Measurements from ENCODE around the gene UBALD1.

Gene UBALD1

DNA sequence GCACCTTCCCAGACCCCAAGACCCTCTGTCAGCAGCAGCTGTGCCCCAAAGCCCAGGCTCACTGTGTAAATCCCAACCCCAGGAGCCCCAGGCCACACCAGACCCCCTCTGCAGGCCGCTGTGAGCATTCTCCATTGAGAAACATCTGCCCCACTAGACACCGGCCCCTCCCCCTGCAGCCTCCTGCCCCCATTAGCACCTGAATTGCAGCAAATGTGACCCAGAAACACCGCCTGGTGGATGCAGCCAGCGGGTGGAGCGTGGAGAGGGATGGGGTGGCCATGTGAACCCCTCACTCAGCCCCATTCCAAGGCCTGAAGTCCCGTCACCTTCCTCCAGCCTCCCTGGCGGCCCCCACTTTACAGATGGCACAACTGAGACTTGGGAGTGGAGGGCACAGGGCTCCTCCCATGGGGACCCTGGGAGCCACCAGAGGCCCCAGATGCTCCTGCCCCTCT, 2.2 kb downstream of the UBALD1 start:
- H3K4me3 ChIP-seq (ENCODE audit: low read length): peak overlapping the region; percentile 92
- peaks cover 12% of the 10 kb centered on the region for H3K36me3 ChIP-seq (ENCODE audit: control insufficient read depth, insufficient read depth, low read length, severe bottlenecking)
- peak overlapping the region; percentile 94 for H3K9ac ChIP-seq (ENCODE audit: low read length)
- H3K27me3 ChIP-seq (replicated peaks; ENCODE audit: control insufficient read depth, insufficient read depth, low read length): no peaks in the 10 kb centered on the region
- peak; percentile 15 for DNase-seq (ENCODE audit: low read depth)
- no peaks in the 10 kb centered on the region for H3K9me3 ChIP-seq (ENCODE audit: control insufficient read depth, low read length)
- peaks cover 38% of the 10 kb centered on the region for H3K4me1 ChIP-seq (ENCODE audit: control insufficient read depth, insufficient read depth, low read length)

DNA sequence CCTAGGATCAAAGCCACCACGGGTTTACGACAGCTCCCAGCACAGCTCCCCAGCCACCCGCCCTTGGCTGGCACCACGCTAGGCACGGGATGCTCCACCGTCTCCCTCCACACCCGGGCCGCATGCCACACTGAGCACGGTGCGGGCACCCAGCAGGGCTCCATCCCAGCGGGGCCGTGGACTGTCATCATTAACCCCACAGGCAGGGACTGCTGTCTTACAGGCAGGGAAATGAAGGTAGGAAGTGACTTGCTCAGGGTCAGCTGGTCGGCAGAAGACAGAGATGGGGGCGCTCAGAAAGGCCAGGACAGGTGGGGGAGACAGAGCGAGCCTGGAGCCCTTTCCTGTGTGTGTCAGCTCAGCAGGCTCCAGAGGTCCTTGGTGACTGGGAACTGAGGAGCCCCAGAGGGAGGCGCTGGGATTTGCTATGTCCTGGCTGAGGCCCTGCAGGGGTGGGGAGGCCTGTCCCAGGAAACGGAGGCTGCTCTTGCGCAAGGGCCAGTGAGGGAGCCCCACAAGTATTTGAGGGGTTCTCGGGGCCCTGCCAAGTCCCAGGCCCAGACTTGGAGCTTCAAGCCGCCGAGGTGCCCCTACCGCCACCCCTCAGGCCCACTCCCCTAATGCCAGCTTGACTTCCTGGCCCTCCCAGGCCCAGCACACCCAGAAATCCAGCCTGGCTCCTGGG, 3.2 kb downstream of the UBALD1 start:
- DNase-seq (ENCODE audit: low read depth): peak; percentile 68
- Histone ChIP-seq H3K36me3 (ENCODE audit: control insufficient read depth, insufficient read depth, low read length, severe bottlenecking) (peaks cover 14% of the 10 kb centered on the region), H3K9ac (ENCODE audit: low read length) (peak overlapping the region; percentile 15), H3K4me1 (ENCODE audit: control insufficient read depth, insufficient read depth, low read length) (peaks cover 32% of the 10 kb centered on the region), H3K9me3 (ENCODE audit: control insufficient read depth, low read length) (no peaks in the 10 kb centered on the region), H3K4me3 (ENCODE audit: low read length) (no peak overlapping the region), H3K27me3 (replicated peaks; ENCODE audit: control insufficient read depth, insufficient read depth, low read length) (no peaks in the 10 kb centered on the region)

DNA sequence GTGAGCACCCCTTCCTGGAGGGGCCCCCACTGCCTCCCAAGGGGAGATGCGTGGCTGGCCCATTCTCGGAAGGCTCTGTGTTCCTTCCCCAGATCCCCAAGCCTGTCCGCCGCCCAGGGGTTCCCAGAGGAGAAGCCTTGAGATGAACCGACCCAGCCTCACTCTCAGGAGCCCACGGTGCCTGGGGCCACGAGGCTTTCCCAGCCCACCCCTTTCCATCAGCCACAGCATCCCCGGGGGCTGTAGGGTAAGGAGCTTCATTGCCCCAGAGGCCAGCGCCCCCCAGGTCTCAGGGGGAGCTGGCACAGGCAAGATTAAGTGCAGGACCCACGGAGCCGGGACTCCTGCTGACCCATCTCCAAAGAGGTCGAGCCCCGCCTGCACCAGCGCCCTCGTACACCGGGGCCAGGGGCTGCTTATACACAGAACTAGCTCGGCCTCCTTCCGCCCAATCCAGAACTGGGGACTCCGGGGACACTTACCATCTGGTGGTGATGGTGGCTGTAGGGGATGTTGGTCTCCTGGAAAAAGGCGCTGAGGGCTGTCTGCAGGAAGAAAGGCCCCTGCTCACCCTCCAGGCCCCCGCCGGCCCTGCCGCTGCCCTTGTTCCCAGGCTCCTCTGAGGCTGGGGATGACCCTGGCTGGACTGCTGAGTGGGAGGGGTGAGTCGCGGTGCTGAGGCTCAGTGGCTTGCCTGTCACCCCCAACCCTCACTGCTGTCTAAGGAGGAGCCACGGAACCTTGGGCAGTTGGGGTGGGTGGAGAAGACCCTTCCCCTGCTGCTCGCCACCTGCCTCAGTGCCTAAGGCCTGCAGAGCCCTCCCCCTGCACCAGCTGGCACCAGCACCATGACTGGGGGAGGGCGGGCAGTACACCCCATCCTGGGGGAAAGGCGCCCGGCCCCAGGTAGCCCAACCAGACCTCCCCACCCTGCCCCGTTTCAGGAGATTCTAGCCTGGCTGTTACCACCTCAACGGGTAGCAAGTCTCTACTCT, 4.4 kb downstream of the UBALD1 start:
- H3K4me1 ChIP-seq (ENCODE audit: control insufficient read depth, insufficient read depth, low read length): peaks cover 27% of the 10 kb centered on the region
- no peaks in the 10 kb centered on the region for H3K27me3 ChIP-seq (replicated peaks; ENCODE audit: control insufficient read depth, insufficient read depth, low read length)
- H3K9me3 ChIP-seq (ENCODE audit: control insufficient read depth, low read length): no peaks in the 10 kb centered on the region
- peaks cover 14% of the 10 kb centered on the region for H3K36me3 ChIP-seq (ENCODE audit: control insufficient read depth, insufficient read depth, low read length, severe bottlenecking)
- H3K9ac ChIP-seq (ENCODE audit: low read length): no peak overlapping the region
- no peak overlapping the region for H3K4me3 ChIP-seq (ENCODE audit: low read length)
- no peak for DNase-seq (ENCODE audit: low read depth)

GRCh38 chr16:4609200-4610010, 5.3 kb downstream of the UBALD1 start:
- no peak overlapping the region for H3K9ac ChIP-seq (ENCODE audit: low read length)
- H3K36me3 ChIP-seq (ENCODE audit: control insufficient read depth, insufficient read depth, low read length, severe bottlenecking): peaks cover 14% of the 10 kb centered on the region
- no peaks in the 10 kb centered on the region for H3K27me3 ChIP-seq (replicated peaks; ENCODE audit: control insufficient read depth, insufficient read depth, low read length)
- no peak for DNase-seq (ENCODE audit: low read depth)
- H3K4me1 ChIP-seq (ENCODE audit: control insufficient read depth, insufficient read depth, low read length): peaks cover 29% of the 10 kb centered on the region
- no peak overlapping the region for H3K4me3 ChIP-seq (ENCODE audit: low read length)
- no peaks in the 10 kb centered on the region for H3K9me3 ChIP-seq (ENCODE audit: control insufficient read depth, low read length)

DNA sequence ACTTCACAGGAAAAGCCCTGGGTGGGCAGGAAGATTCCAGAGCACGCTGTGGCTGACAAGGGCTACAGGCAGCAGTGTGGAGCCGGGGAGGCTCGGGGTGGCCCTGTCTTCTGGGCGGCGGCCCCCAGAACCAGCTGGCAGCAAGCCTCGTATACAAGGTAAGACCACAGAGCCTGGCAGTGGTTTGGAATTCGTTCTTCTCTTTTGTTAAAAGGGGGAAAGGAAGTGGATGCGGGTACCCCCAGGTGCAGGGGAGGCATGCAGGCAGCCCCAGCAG, 6.0 kb downstream of the UBALD1 start:
- no peaks in the 10 kb centered on the region for H3K9me3 ChIP-seq (ENCODE audit: control insufficient read depth, low read length)
- DNase-seq (ENCODE audit: low read depth): no peak
- H3K4me1 ChIP-seq (ENCODE audit: control insufficient read depth, insufficient read depth, low read length): peaks cover 28% of the 10 kb centered on the region
- H3K36me3 ChIP-seq (ENCODE audit: control insufficient read depth, insufficient read depth, low read length, severe bottlenecking): peaks cover 14% of the 10 kb centered on the region
- no peaks in the 10 kb centered on the region for H3K27me3 ChIP-seq (replicated peaks; ENCODE audit: control insufficient read depth, insufficient read depth, low read length)
- no peak overlapping the region for H3K9ac ChIP-seq (ENCODE audit: low read length)
- H3K4me3 ChIP-seq (ENCODE audit: low read length): no peak overlapping the region

DNA sequence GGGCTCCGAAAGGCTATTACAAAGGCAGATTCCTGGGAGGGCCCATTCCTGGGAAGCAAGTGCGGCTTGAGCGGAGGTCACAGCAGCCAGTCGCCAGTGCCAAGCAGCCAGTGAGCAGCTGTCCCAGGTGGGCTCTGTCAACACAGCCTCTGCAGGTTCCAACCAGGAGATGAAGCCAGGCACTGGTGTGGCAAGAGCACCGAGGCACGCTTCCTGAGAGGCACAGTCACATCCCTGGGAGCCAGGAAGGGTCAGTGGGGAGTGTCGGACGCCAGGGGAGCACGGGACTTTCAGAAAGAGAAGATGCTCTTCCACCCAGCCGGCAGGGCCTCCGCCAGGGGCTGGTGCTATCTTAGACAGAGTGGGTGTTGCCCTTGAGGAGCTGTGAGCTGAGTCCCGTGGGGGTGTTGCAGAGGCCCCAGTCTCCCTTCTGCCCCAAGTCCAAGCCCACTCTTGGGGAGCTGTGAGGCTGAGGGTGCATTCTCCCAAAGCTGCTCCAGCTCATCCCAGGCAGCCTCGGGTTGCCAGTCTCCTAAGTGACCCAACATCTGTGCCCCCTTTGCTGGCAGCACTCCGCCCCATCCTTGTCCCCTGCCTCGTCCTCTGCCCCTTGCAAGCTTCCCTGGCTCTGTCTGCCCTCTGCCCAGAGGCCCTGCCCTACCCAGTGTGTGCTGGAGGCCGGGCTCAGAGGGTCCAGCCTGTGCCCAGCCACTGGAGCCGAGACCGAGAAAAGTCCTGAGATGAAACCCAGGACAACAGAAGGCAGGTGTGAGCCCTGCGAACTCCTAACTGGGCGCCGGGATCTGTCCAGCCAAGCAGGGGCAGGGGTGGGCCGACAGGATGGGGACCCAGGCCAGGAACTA, 6.6 kb downstream of the UBALD1 start:
- Histone ChIP-seq H3K9me3 (ENCODE audit: control insufficient read depth, low read length) (no peaks in the 10 kb centered on the region), H3K36me3 (ENCODE audit: control insufficient read depth, insufficient read depth, low read length, severe bottlenecking) (peaks cover 14% of the 10 kb centered on the region), H3K4me1 (ENCODE audit: control insufficient read depth, insufficient read depth, low read length) (peaks cover 22% of the 10 kb centered on the region), H3K4me3 (ENCODE audit: low read length) (no peak overlapping the region), H3K9ac (ENCODE audit: low read length) (no peak overlapping the region), H3K27me3 (replicated peaks; ENCODE audit: control insufficient read depth, insufficient read depth, low read length) (peaks cover under 1% of the 10 kb centered on the region)
- no peak for DNase-seq (ENCODE audit: low read depth)

GRCh38 chr16:4606354-4606753, 8.3 kb downstream of the UBALD1 start:
- peaks cover 14% of the 10 kb centered on the region for H3K27me3 ChIP-seq (replicated peaks; ENCODE audit: control insufficient read depth, insufficient read depth, low read length)
- H3K9ac ChIP-seq (ENCODE audit: low read length): no peak overlapping the region
- no peaks in the 10 kb centered on the region for H3K9me3 ChIP-seq (ENCODE audit: control insufficient read depth, low read length)
- peaks cover 8% of the 10 kb centered on the region for H3K4me1 ChIP-seq (ENCODE audit: control insufficient read depth, insufficient read depth, low read length)
- H3K4me3 ChIP-seq (ENCODE audit: low read length): no peak overlapping the region
- peaks cover 14% of the 10 kb centered on the region for H3K36me3 ChIP-seq (ENCODE audit: control insufficient read depth, insufficient read depth, low read length, severe bottlenecking)
- no peak for DNase-seq (ENCODE audit: low read depth)

DNA sequence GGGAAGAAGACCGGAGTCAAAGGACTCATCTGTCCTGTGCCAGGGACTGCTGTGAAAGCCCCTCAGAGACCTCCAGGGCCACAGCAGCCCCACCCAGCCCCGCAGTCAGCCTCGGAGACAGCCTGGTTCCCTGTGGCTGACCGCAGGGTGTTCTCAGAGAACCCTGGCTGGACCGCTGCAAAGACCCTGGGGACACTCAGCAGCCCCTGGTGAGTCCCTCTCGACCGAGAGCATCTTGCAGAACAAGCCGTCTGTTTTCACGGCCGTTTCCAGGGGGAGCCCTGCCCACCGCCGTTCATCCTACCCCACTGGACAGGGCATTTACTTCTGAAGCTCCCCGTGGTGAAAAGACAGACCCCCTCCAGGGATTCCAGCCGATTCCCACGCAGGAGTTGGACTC, 10.3 kb downstream of the UBALD1 start:
- Histone ChIP-seq H3K4me3 (ENCODE audit: low read length) (no peak overlapping the region), H3K9me3 (ENCODE audit: control insufficient read depth, low read length) (no peaks in the 10 kb centered on the region), H3K9ac (ENCODE audit: low read length) (no peak overlapping the region), H3K4me1 (ENCODE audit: control insufficient read depth, insufficient read depth, low read length) (peaks cover 4% of the 10 kb centered on the region), H3K36me3 (ENCODE audit: control insufficient read depth, insufficient read depth, low read length, severe bottlenecking) (peaks cover 14% of the 10 kb centered on the region), H3K27me3 (replicated peaks; ENCODE audit: control insufficient read depth, insufficient read depth, low read length) (peaks cover 20% of the 10 kb centered on the region)
- DNase-seq (ENCODE audit: low read depth): no peak

GRCh38 chr16:4603624-4604170, 11.0 kb downstream of the UBALD1 start:
- Histone ChIP-seq H3K36me3 (ENCODE audit: control insufficient read depth, insufficient read depth, low read length, severe bottlenecking) (peaks cover 13% of the 10 kb centered on the region), H3K4me1 (ENCODE audit: control insufficient read depth, insufficient read depth, low read length) (peaks cover 4% of the 10 kb centered on the region), H3K27me3 (replicated peaks; ENCODE audit: control insufficient read depth, insufficient read depth, low read length) (peaks cover 27% of the 10 kb centered on the region), H3K9ac (ENCODE audit: low read length) (no peak overlapping the region), H3K9me3 (ENCODE audit: control insufficient read depth, low read length) (no peaks in the 10 kb centered on the region), H3K4me3 (ENCODE audit: low read length) (no peak overlapping the region)
- no peak for DNase-seq (ENCODE audit: low read depth)

- no peak for DNase-seq (ENCODE audit: low read depth)
- H3K4me3 ChIP-seq (ENCODE audit: low read length): no peak overlapping the region
- H3K9ac ChIP-seq (ENCODE audit: low read length): no peak overlapping the region
- no peaks in the 10 kb centered on the region for H3K36me3 ChIP-seq (ENCODE audit: control insufficient read depth, insufficient read depth, low read length, severe bottlenecking)
- H3K4me1 ChIP-seq (ENCODE audit: control insufficient read depth, insufficient read depth, low read length): peaks cover 4% of the 10 kb centered on the region
- H3K27me3 ChIP-seq (replicated peaks; ENCODE audit: control insufficient read depth, insufficient read depth, low read length): peaks cover 38% of the 10 kb centered on the region
- H3K9me3 ChIP-seq (ENCODE audit: control insufficient read depth, low read length): no peaks in the 10 kb centered on the region
These were observed 12.4 kb downstream of the UBALD1 start for GRCh38 chr16:4602331-4602730.
